Spleen (tissue), 7 donors: Measurements from ENCODE around the gene INPP4B.

Experiments used
- CTCF ChIP-seq, 11 experiments: fragments of 200-600 bp in 7 of 11; fragments of 450-650 bp in 4 of 11; sonication (generic) in 4 of 11; IDR thresholded peaks in 8 of 11; conservative IDR thresholded peaks in 3 of 11; 1 replicate in 7 of 11; 2 replicates in 4 of 11; pipeline versions ENCODE4 v1.4.0 to v1.8.0; 2016 to 2021; ENCODE audit warnings: antibody characterized with exemption in 11 of 11, inconsistent platforms in 4 of 11, mild to moderate bottlenecking in 1 of 11
- POLR2A ChIP-seq, 3 donors: fragments of 450-650 bp; IDR thresholded peaks; one replicate each; pipeline ENCODE4 v1.5.1; 2017; ENCODE audit warnings: antibody characterized with exemption in 3 of 3, mild to moderate bottlenecking in 1 of 3
- donor health status: DM: no; HTN: no; CAD: no; lungs with moderate emphysema.
- donor health status: DM: no; HTN: no; CAD: no.
- donor health status: DM: no; HTN: no; CAD: no.

- TF ChIP-seq CTCF (IDR thresholded peaks at IDR 0.05 in 8 of 11, conservative IDR thresholded peaks at IDR 0.05 in 3 of 11) (no peak), POLR2A (IDR thresholded peaks at IDR 0.05) (no peak)
Observed at GRCh38 chr4:142530728-142531127, 315.4 kb downstream of the INPP4B start.
